Astrocyte of the hippocampus (primary cell): Measurements from ENCODE around the gene SMIM33.
"Not testable (repeated sequence)": the region's sequence is repeated elsewhere in the genome, so short reads cannot be mapped to it uniquely, and the experiment has no call there.

Experiments used
- DNase-seq: peaks from one replicate; pipeline ENCODE4 v3.0.0; 2011; ENCODE audit warnings: low read depth, low spot score

Gene SMIM33

GRCh38 chr5:139482050-139482889 lies 11.5 kb downstream of the SMIM33 start, which contains the start of gene STING1:
TSS of gene STING1 (minus strand) at chr5:139482758. CDS start at chr5:139481704, 1,054 bp downstream.
- peak; percentile 95 for DNase-seq

- DNase-seq = not testable (repeated sequence)
Measured at GRCh38 chr5:139482890-139483208, 12.0 kb downstream of the SMIM33 start.

- DNase-seq = no peak
Measured at GRCh38 chr5:139486201-139486600, 15.4 kb downstream of the SMIM33 start.

GRCh38 chr5:139488260-139488659 lies 17.5 kb downstream of the SMIM33 start:
- DNase-seq = no peak

GRCh38 chr5:139492700-139493192 lies 21.9 kb downstream of the SMIM33 start:
- peak; percentile 71 for DNase-seq

- DNase-seq = no peak
Measured at GRCh38 chr5:139494256-139494655, 23.5 kb downstream of the SMIM33 start.

GRCh38 chr5:139494832-139495231 lies 24.0 kb downstream of the SMIM33 start:
- DNase-seq = peak; percentile 31

GRCh38 chr5:139495638-139496435 lies 25.0 kb downstream of the SMIM33 start:
- DNase-seq = no peak

- no peak for DNase-seq
Measured at GRCh38 chr5:139501381-139501780, 30.6 kb downstream of the SMIM33 start.

- not testable (repeated sequence) for DNase-seq
Measured at GRCh38 chr5:139503036-139503817, 32.4 kb downstream of the SMIM33 start.

GRCh38 chr5:139503879-139504278 lies 33.1 kb downstream of the SMIM33 start:
- not testable (repeated sequence) for DNase-seq

GRCh38 chr5:139504722-139505121 lies 33.9 kb downstream of the SMIM33 start:
- not testable (repeated sequence) for DNase-seq

GRCh38 chr5:139512786-139513390 lies 42.1 kb downstream of the SMIM33 start:
- no peak for DNase-seq

GRCh38 chr5:139513434-139513833 lies 42.6 kb downstream of the SMIM33 start:
- DNase-seq = peak; percentile 86

GRCh38 chr5:139513852-139514485 lies 43.2 kb downstream of the SMIM33 start:
- DNase-seq = no peak

GRCh38 chr5:139514486-139514856 lies 43.7 kb downstream of the SMIM33 start:
- DNase-seq = no peak

GRCh38 chr5:139517683-139518564 lies 47.1 kb downstream of the SMIM33 start:
- peak; percentile 97 for DNase-seq
